Stomach (tissue), 9 donors: Measurements from ENCODE around the gene PRR15L. TPM values are rescaled to one million over a fixed set of nuclear protein-coding genes. Genes with fewer than 3 reads are reported as not detected.

Experiments used
- DNase-seq, 2 donors: peaks; one replicate each; pipeline versions ENCODE4 v3.0.0 to v3.0.0-alpha.2; 2013 to 2019
- H3K27ac ChIP-seq, 5 donors: fragments of 200-600 bp in 4 of 5; sonication (generic) in 4 of 5; one replicate each; pipeline ENCODE4 v1.5.1; 2013 to 2019; ENCODE audit warnings: mild to moderate bottlenecking in 1 of 5, moderate library complexity in 1 of 5
- H3K27me3 ChIP-seq, 3 donors: fragments of 200-600 bp; sonication (generic); one replicate each; pipeline ENCODE4 v1.5.1; 2017 to 2019; ENCODE audit warnings: mixed run types in 1 of 3
- H3K36me3 ChIP-seq, 4 donors: fragments of 200-600 bp; sonication (generic); 1 replicate in 3 of 4; 2 replicates in 1 of 4; pipeline ENCODE4 v1.5.1; 2016 to 2019
- H3K4me1 ChIP-seq, 4 donors: fragments of 200-600 bp; sonication (generic); one replicate each; pipeline ENCODE4 v1.5.1; 2016 to 2019
- H3K4me3 ChIP-seq, 4 donors: fragments of 200-600 bp; sonication (generic) in 3 of 4; one replicate each; pipeline ENCODE4 v1.5.1; 2016 to 2019; ENCODE audit warnings: mild to moderate bottlenecking in 1 of 4
- H3K9me3 ChIP-seq, 4 donors: fragments of 200-600 bp; sonication (generic); one replicate each; pipeline ENCODE4 v1.5.1; 2016 to 2019
- EP300 ChIP-seq: sonication (generic); formaldehyde crosslinking; IDR thresholded peaks from one replicate; pipeline ENCODE4 v1.6.1; 2017; ENCODE audit warnings: antibody characterized with exemption
- POLR2A ChIP-seq, 4 donors: fragments of 450-650 bp; IDR thresholded peaks; one replicate each; pipeline ENCODE4 v1.6.1; 2016; ENCODE audit warnings: antibody characterized with exemption in 4 of 4, control low read depth in 2 of 4, mild to moderate bottlenecking in 1 of 4, moderate library complexity in 1 of 4
- POLR2AphosphoS5 ChIP-seq, 3 donors: sonication (generic); formaldehyde crosslinking; IDR thresholded peaks; one replicate each; pipeline ENCODE4 v1.6.1; 2016; ENCODE audit warnings: antibody characterized with exemption in 3 of 3
- WGBS, 5 donors: extraction: QIAGEN DNeasy Blood & Tissue Kit in 3 of 5; methylation state at CpG; one replicate each; pipeline versions ENCODE4 v1.1.5 to v1.1.7; 2013 to 2018; 5-methylcytosine and 5-hydroxymethylcytosine counted together
- intact Hi-C: fragments of 100-400 bp; cut with DNase I; formaldehyde crosslinking; loops from one replicate; pipeline ENCODE4 v1.15.1; 2023; ENCODE audit warnings: low total_unique reads
- polyA plus RNA-seq, 3 donors: library from polyadenylated mRNA; stranded (reverse); fragments of 200-250 nt; gene quantifications; one replicate each; pipeline ENCODE4 v1.2.3, GENCODE V29; 2013
- total RNA-seq, 5 donors: library from RNA; depleted of rRNA; stranded (reverse); fragments of >200 nt; gene quantifications; one replicate each; pipeline versions ENCODE4 v1.1.0 to v1.2.3, GENCODE V29; 2014 to 2016
- TF ChIP-seq, protein P1 (sequence below), 7 experiments: fragments of 450-650 bp in 4 of 7; fragments of 200-600 bp in 3 of 7; sonication (generic) in 3 of 7; IDR thresholded peaks; one replicate each; pipeline ENCODE4 v1.5.1; 2016 to 2019; ENCODE audit warnings: antibody characterized with exemption in 7 of 7, control low read depth in 2 of 7, mild to moderate bottlenecking in 1 of 7
- donor health status: healthy with polysubstance abuse.
- donor health status: Bipolar disorder and iron deficiency.
- donor health status: healthy.

The PRR15L gene
- total and polyA plus RNA-seq, 8 donors: 23.9 to 102 (median 74.7) TPM

DNA sequence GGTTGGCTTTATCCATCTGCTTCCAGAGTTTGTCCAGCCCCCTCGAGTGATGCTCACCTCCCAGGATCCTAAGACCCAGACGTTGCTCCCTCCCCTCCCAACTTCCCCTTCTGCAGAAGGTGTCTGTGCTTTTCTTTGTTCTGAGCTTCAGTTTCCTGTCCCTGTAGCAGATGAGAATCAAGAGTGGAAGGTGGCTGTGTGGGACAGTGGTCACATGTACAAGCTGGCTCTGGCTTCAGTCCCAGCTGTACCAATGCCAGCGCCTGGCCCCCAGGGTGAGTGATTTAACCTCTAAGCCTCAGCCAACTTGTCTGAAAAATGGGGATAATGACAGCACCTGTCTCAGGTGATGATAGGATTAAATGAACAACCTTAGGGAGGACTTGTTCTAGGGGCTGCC lies 7.7 kb downstream of the PRR15L start:
- peak in 1 of 2 donors; percentile 86 for DNase-seq
- Histone ChIP-seq H3K36me3 (peaks cover 3 to 56% (median 36%) of the 10 kb centered on the region in 4 donors), H3K27ac (peak overlapping the region; percentile 86 to 94 (median 91)), H3K4me1 (peaks cover 48 to 85% (median 71%) of the 10 kb centered on the region in 4 donors), H3K4me3 (peak overlapping the region in 2 of 4 donors; percentile 26 to 33), H3K9me3 (no peaks in the 10 kb centered on the region), H3K27me3 (no peaks in the 10 kb centered on the region)
- TF ChIP-seq EP300: no peak
- peak in 2 of 3 donors; percentile 19 to 35 for TF ChIP-seq POLR2AphosphoS5 (IDR thresholded peaks at IDR 0.05)
- TF ChIP-seq, protein P1, sequence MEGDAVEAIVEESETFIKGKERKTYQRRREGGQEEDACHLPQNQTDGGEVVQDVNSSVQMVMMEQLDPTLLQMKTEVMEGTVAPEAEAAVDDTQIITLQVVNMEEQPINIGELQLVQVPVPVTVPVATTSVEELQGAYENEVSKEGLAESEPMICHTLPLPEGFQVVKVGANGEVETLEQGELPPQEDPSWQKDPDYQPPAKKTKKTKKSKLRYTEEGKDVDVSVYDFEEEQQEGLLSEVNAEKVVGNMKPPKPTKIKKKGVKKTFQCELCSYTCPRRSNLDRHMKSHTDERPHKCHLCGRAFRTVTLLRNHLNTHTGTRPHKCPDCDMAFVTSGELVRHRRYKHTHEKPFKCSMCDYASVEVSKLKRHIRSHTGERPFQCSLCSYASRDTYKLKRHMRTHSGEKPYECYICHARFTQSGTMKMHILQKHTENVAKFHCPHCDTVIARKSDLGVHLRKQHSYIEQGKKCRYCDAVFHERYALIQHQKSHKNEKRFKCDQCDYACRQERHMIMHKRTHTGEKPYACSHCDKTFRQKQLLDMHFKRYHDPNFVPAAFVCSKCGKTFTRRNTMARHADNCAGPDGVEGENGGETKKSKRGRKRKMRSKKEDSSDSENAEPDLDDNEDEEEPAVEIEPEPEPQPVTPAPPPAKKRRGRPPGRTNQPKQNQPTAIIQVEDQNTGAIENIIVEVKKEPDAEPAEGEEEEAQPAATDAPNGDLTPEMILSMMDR (IDR thresholded peaks at IDR 0.05): no peak
- WGBS, 5 donors: 21 to 37% (median 27%) methylated on average over 3 of the region's 3 CpGs
- intact Hi-C loops: no loop called here

DNA sequence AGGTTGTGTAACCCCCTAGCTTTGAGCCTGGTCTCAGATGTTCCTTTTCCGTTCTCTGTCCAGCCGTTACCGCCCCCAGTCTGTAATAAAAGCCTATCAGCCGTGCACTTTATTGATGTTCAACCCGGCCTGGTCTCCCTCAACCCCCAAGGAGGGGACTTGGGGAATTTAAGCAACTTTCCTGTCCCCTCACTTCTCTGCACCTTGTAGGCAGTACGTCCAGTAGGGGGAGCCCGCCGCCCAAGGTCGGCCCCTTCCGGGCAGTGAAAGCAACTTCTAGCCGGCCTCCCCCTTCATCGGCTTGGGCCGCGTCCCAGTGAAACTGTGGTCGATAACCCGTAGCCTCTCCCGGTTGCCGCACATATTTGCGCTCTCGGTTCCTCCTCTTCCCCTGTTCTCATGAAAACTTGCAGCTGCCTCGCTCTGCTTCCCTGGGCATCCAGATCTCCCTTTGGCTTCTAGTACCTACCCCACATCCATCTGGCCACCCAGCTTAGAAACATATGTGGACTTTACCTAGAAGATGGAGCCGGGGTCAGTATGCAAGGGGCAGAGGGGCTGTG lies 8.4 kb downstream of the PRR15L start:
- intact Hi-C loops: no loop called here
- Histone ChIP-seq H3K4me3 (peak overlapping the region; percentile 23 to 33 (median 28)), H3K27ac (peak overlapping the region; percentile 86 to 94 (median 91)), H3K9me3 (no peaks in the 10 kb centered on the region), H3K36me3 (peaks cover 6 to 58% (median 39%) of the 10 kb centered on the region in 4 donors), H3K27me3 (no peaks in the 10 kb centered on the region), H3K4me1 (peaks cover 48 to 92% (median 74%) of the 10 kb centered on the region in 4 donors)
- peak; percentile 96 to 97 for DNase-seq
- WGBS, 5 donors: 2 to 3% (median 3%) methylated on average over 22 of the region's 22 CpGs
- TF ChIP-seq, protein P1 (IDR thresholded peaks at IDR 0.05): peak in 5 of 7 experiments; percentile 74 to 95 (median 88)
- TF ChIP-seq POLR2A (IDR thresholded peaks at IDR 0.05): peak in 2 of 4 donors; percentile 5 to 19
- peak; percentile 30 to 87 (median 82) for TF ChIP-seq POLR2AphosphoS5 (IDR thresholded peaks at IDR 0.05)
- TF ChIP-seq EP300: no peak

DNA sequence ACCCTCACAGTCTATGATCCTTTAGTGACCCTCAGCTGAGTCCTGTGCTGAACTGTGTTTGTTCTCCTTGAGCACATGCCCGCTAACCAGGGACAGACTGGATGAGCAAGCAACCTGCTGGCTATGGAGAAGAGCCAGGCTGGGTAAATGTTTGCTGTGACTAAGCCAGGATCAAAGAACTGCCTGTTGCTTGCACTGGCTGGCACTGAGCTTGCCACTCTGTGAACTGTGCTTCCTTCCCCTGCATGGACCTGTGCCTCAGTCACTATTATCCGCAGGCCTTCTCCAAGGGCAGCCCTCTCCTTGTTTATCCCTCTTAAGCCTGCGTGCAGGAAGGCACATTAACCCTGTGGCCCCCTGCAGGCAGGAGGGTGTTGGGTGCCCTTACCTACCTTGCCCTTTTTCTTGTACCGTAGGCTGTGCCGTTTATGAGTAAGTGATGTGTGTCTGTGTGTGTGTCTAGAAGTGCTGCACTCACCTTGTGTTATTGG lies 8.9 kb downstream of the PRR15L start:
- Histone ChIP-seq H3K9me3 (no peaks in the 10 kb centered on the region), H3K27ac (peak overlapping the region; percentile 86 to 94 (median 91)), H3K36me3 (peaks cover 6 to 55% (median 38%) of the 10 kb centered on the region in 4 donors), H3K4me1 (peaks cover 48 to 93% (median 76%) of the 10 kb centered on the region in 4 donors), H3K4me3 (peak overlapping the region in 3 of 4 donors; percentile 26 to 33 (median 31)), H3K27me3 (no peaks in the 10 kb centered on the region)
- intact Hi-C loops: no loop called here
- 15 to 30% (median 18%) methylated on average over 5 of the region's 5 CpGs for WGBS, 5 donors
- peak in 1 of 2 donors; percentile 84 for DNase-seq
- TF ChIP-seq POLR2AphosphoS5 (IDR thresholded peaks at IDR 0.05): peak in 2 of 3 donors; percentile 78 to 88
- peak in 2 of 4 donors; percentile 5 to 26 for TF ChIP-seq POLR2A (IDR thresholded peaks at IDR 0.05)
- TF ChIP-seq, protein P1 (IDR thresholded peaks at IDR 0.05): no peak
- TF ChIP-seq EP300: no peak

DNA sequence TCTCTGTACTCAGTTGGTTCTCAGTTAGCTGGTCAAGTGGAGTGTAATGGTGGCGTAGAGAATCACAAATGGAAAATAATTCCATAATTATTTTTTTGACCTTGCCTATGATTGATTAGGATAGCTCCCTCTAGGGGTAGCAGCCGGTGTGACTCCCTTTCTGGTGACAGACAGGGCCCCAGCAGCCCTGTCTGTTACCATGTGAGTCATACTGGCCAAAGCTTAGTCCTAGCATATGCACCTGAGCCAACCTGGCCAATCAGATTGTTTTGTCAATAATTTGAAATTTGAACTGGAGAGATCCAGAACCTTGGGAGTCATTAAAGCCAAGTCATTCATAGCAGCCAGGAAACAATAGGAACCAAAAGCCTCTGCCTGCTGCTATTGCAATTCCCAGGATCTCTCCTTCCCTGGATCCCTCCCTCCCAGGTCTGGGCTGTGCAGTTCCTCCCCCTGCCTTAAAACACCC lies 10.7 kb downstream of the PRR15L start:
- no peak overlapping the region for H3K4me3 ChIP-seq
- DNase-seq: peak; percentile 92 to 93
- TF ChIP-seq EP300 (no peak), POLR2A (IDR thresholded peaks at IDR 0.05) (peak in 1 of 4 donors; percentile 20), POLR2AphosphoS5 (IDR thresholded peaks at IDR 0.05) (peak in 2 of 3 donors; percentile 57 to 79)
- TF ChIP-seq, protein P1 (IDR thresholded peaks at IDR 0.05): peak in 5 of 7 experiments; percentile 55 to 87 (median 73)
- H3K36me3 ChIP-seq: peaks cover 6 to 41% (median 30%) of the 10 kb centered on the region in 4 donors
- H3K27me3 ChIP-seq: no peaks in the 10 kb centered on the region
- WGBS, 5 donors: 14 to 26% (median 19%) methylated on average over 2 of the region's 2 CpGs
- H3K4me1 ChIP-seq: peaks cover 60 to 89% (median 78%) of the 10 kb centered on the region in 4 donors
- no peaks in the 10 kb centered on the region for H3K9me3 ChIP-seq
- intact Hi-C loops: no loop called here
- H3K27ac ChIP-seq: peak overlapping the region; percentile 73 to 94 (median 89)
